CD14-positive monocyte (primary cell): ENCODE data around the gene MMP2. TPM values are rescaled to one million over a fixed set of nuclear protein-coding genes. Genes with fewer than 3 reads are reported as not detected.

Experiments
- DNase-seq, 3 donors: peaks; one replicate each; pipeline ENCODE4 v3.0.0-alpha.2; 2011 to 2022
- H2AFZ ChIP-seq: 2 replicates; pipeline ENCODE4 v1.6.0; 2012; ENCODE audit warnings: mild to moderate bottlenecking, low read depth, low read length, inconsistent platforms; ENCODE audit not compliant: insufficient read depth, poor library complexity, severe bottlenecking
- H3K27ac ChIP-seq, 2 donors: 1 replicate in 1 of 2; 2 replicates in 1 of 2; pipeline ENCODE4 v1.5.1; 2012 to 2013; ENCODE audit warnings: low read length in 2 of 2, control low read depth in 1 of 2, inconsistent platforms in 1 of 2, low read depth in 1 of 2, mild to moderate bottlenecking in 1 of 2
- H3K27me3 ChIP-seq, 2 donors: one replicate each; pipeline versions ENCODE4 v1.6.0 to v1.6.1; 2011 to 2013; ENCODE audit warnings: low read length in 2 of 2; ENCODE audit not compliant: control insufficient read depth in 2 of 2, insufficient read depth in 2 of 2
- H3K36me3 ChIP-seq, 2 donors: replicated peaks in 1 of 2; 1 replicate in 1 of 2; 2 replicates in 1 of 2; pipeline versions ENCODE4 v1.5.1 to v1.6.1; 2012 to 2013; ENCODE audit warnings: low read length in 2 of 2, control low read depth in 1 of 2, inconsistent platforms in 1 of 2, mild to moderate bottlenecking in 1 of 2; ENCODE audit not compliant: insufficient read depth in 2 of 2, control insufficient read depth in 1 of 2
- H3K4me1 ChIP-seq, 2 donors: 1 replicate in 1 of 2; 2 replicates in 1 of 2; pipeline versions ENCODE4 v1.5.1 to v1.6.1; 2012 to 2013; ENCODE audit warnings: low read length in 2 of 2, control low read depth in 1 of 2, inconsistent platforms in 1 of 2, mild to moderate bottlenecking in 1 of 2, moderate library complexity in 1 of 2; ENCODE audit not compliant: insufficient read depth in 2 of 2, control insufficient read depth in 1 of 2
- H3K4me2 ChIP-seq: replicated peaks from 2 replicates; pipeline ENCODE3; 2012; ENCODE audit warnings: low read length, moderate library complexity, mild to moderate bottlenecking; ENCODE audit not compliant: poor library complexity, severe bottlenecking; ENCODE audit errors: extremely low read depth
- H3K4me3 ChIP-seq, 3 experiments: fragments of 200-600 bp in 1 of 3; sonication (generic) in 1 of 3; replicated peaks in 1 of 3; 1 replicate in 2 of 3; 2 replicates in 1 of 3; pipeline ENCODE4 v1.5.1; 2011 to 2013; ENCODE audit warnings: low read length in 3 of 3, mild to moderate bottlenecking in 3 of 3, control low read depth in 2 of 3, low read depth in 2 of 3, inconsistent platforms in 1 of 3, moderate library complexity in 1 of 3
- H3K79me2 ChIP-seq: 2 replicates; pipeline ENCODE4 v1.6.0; 2012; ENCODE audit warnings: mild to moderate bottlenecking, control low read depth, inconsistent platforms, low read length, moderate library complexity; ENCODE audit not compliant: insufficient read depth
- H3K9ac ChIP-seq: 2 replicates; pipeline ENCODE4 v1.6.0; 2017; ENCODE audit warnings: low read length, mild to moderate bottlenecking; ENCODE audit not compliant: insufficient read depth, poor library complexity, severe bottlenecking
- H3K9me3 ChIP-seq, 2 donors: replicated peaks in 1 of 2; 1 replicate in 1 of 2; 2 replicates in 1 of 2; pipeline versions ENCODE4 v1.5.1 to v1.6.1; 2012 to 2013; ENCODE audit warnings: low read length in 2 of 2, control low read depth in 1 of 2; ENCODE audit not compliant: control insufficient read depth in 1 of 2, insufficient read depth in 1 of 2
- H4K20me1 ChIP-seq: 2 replicates; pipeline ENCODE4 v1.6.0; 2012; ENCODE audit warnings: mild to moderate bottlenecking, low read length, control low read depth, moderate library complexity; ENCODE audit not compliant: insufficient read depth
- H3K27ac Mint-ChIP-seq, 7 donors: one replicate each; pipeline ENCODE4 v1.8.0; 2020; ENCODE audit warnings: mild to moderate bottlenecking in 7 of 7, mixed read lengths in 7 of 7, moderate library complexity in 6 of 7, inconsistent platforms in 2 of 7
- H3K27me3 Mint-ChIP-seq, 3 donors: one replicate each; pipeline ENCODE4 v1.8.0; 2021 to 2022; ENCODE audit warnings: low read depth in 3 of 3, mild to moderate bottlenecking in 3 of 3, mixed read lengths in 3 of 3, moderate library complexity in 3 of 3, inconsistent platforms in 1 of 3
- H3K36me3 Mint-ChIP-seq, 2 donors: one replicate each; pipeline ENCODE4 v1.8.0; 2020; ENCODE audit warnings: mixed read lengths in 2 of 2, inconsistent platforms in 1 of 2, mild to moderate bottlenecking in 1 of 2
- H3K4me1 Mint-ChIP-seq: one replicate; pipeline ENCODE4 v1.8.0; 2020; ENCODE audit warnings: mild to moderate bottlenecking, mixed read lengths
- H3K4me3 Mint-ChIP-seq, 2 donors: one replicate each; pipeline ENCODE4 v1.8.0; 2020; ENCODE audit warnings: mild to moderate bottlenecking in 2 of 2, mixed read lengths in 2 of 2, moderate library complexity in 1 of 2
- H3K9me3 Mint-ChIP-seq, 7 donors: one replicate each; pipeline ENCODE4 v1.8.0; 2020 to 2022; ENCODE audit warnings: mixed read lengths in 7 of 7, mild to moderate bottlenecking in 6 of 7, moderate library complexity in 6 of 7, inconsistent platforms in 2 of 7
- CTCF ChIP-seq: fragments of 200-600 bp; IDR thresholded peaks from one replicate; pipeline ENCODE4 v1.8.0; 2022; ENCODE audit warnings: antibody characterized with exemption, mild to moderate bottlenecking
- WGBS: methylation state at CpG from one replicate; pipeline ENCODE4 v1.1.5; 2013; ENCODE audit warnings: missing lambda C conversion rate; ENCODE audit not compliant: insufficient coverage; 5-methylcytosine and 5-hydroxymethylcytosine counted together
- intact Hi-C, 2 donors: fragments of 100-400 bp; cut with micrococcal nuclease; formaldehyde crosslinking; loops; one replicate each; pipeline versions ENCODE4 v1.15.0 to v1.15.1; 2023
- polyA plus RNA-seq, 3 donors: library from polyadenylated mRNA; depleted of rRNA in 1 of 3; unstranded in 2 of 3; stranded (reverse) in 1 of 3; fragments of 300-500 nt in 2 of 3; fragments of >200 nt in 1 of 3; fragmentation: Illumina TruSeq in 2 of 3; gene quantifications; 1 replicate in 2 of 3; 2 replicates in 1 of 3; pipeline ENCODE4 v1.2.3, GENCODE V29; 2012 to 2021

MMP2 gene
- polyA plus RNA-seq, 3 donors = not detected

- H3K27me3 Mint-ChIP-seq = peaks cover 0 to 6% (median 5%) of the 10 kb centered on the region in 3 donors
- Histone ChIP-seq H3K4me2 (no peak overlapping the region), H4K20me1 (no peaks in the 10 kb centered on the region), H3K9ac (no peak overlapping the region), H3K79me2 (no peaks in the 10 kb centered on the region), H3K4me3 (no peak overlapping the region), H3K36me3 (no peaks in the 10 kb centered on the region), H3K27ac (no peak overlapping the region), H2AFZ (no peak overlapping the region), H3K27me3 (no peaks in the 10 kb centered on the region), H3K4me1 (peaks cover 47 to 49% of the 10 kb centered on the region in 2 donors), H3K9me3 (no peaks in the 10 kb centered on the region)
- H3K4me3 Mint-ChIP-seq = no peak overlapping the region
- WGBS = no CpG with 5 or more reads among the region's 5 CpGs
- TF ChIP-seq CTCF = no peak
- intact Hi-C loops = loop anchor here in 1 of 2 donors (5.0 to 10.0 kb wide), 2 partner anchors 317 to 609 kb away; no protein-coding TSS in a partner anchor
- H3K9me3 Mint-ChIP-seq = peaks cover 0 to 7% (median 3%) of the 10 kb centered on the region in 7 donors
- peak overlapping the region in 5 of 7 donors; percentile 35 to 97 (median 44) for H3K27ac Mint-ChIP-seq
- H3K4me1 Mint-ChIP-seq = peaks cover 44% of the 10 kb centered on the region
- no peaks in the 10 kb centered on the region for H3K36me3 Mint-ChIP-seq
- DNase-seq = no peak
Observed at GRCh38 chr16:55435387-55435786, 43.6 kb upstream of the MMP2 start.

DNA sequence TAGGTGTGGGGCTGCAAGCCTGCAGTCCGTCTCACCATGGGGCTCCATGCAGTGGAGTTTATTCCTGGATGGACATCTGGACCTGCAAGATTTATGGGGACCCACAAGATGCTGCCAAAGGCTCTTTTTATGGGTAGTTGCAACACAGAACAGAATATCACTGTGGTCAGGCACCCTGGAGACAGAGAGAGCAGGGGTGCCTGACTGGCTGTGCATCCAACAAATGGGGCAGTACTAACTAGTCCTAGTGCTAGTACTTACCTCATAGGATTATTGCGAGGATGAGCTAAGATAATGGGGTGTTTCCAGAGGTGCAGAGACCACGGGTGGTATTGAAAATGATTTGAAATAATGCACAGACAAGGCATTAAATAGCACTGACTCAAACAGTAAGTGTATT, 42.4 kb upstream of the MMP2 start:
- H3K27ac Mint-ChIP-seq = peak overlapping the region; percentile 12 to 98 (median 92)
- peak overlapping the region in 1 of 2 donors; percentile 92 for H3K27ac ChIP-seq
- no peak overlapping the region for H3K9ac ChIP-seq
- H3K4me3 ChIP-seq = no peak overlapping the region
- intact Hi-C loops = loop anchor here in 1 of 2 donors (5.0 to 10.0 kb wide), 2 partner anchors 316 to 608 kb away; no protein-coding TSS in a partner anchor
- H3K4me2 ChIP-seq = no peak overlapping the region
- WGBS = 88% methylated on average over 1 of the region's 3 CpGs
- DNase-seq = peak in 1 of 3 donors; percentile 26
- peaks cover 0 to 5% (median 3%) of the 10 kb centered on the region in 7 donors for H3K9me3 Mint-ChIP-seq
- no peak for TF ChIP-seq CTCF
- H3K27me3 Mint-ChIP-seq = peaks cover 0 to 8% (median 5%) of the 10 kb centered on the region in 3 donors
- H3K79me2 ChIP-seq = no peaks in the 10 kb centered on the region
- H3K4me1 Mint-ChIP-seq = peaks cover 45% of the 10 kb centered on the region
- no peaks in the 10 kb centered on the region for H3K9me3 ChIP-seq
- no peak overlapping the region for H2AFZ ChIP-seq
- no peaks in the 10 kb centered on the region for H3K36me3 ChIP-seq
- no peak overlapping the region for H3K4me3 Mint-ChIP-seq
- H3K4me1 ChIP-seq = peaks cover 49 to 50% of the 10 kb centered on the region in 2 donors
- no peaks in the 10 kb centered on the region for H3K27me3 ChIP-seq
- H3K36me3 Mint-ChIP-seq = no peaks in the 10 kb centered on the region
- H4K20me1 ChIP-seq = no peaks in the 10 kb centered on the region
